Endothelial cell of umbilical vein (primary cell): Measurements from ENCODE around the gene MAST4.

ENCODE experiments used
- CTCF ChIP-seq, 2 donors: IDR thresholded peaks; 1 replicate in 1 of 2; 2 replicates in 1 of 2; pipeline ENCODE4 v1.5.1; 2011; ENCODE audit warnings: low read length in 2 of 2, mild to moderate bottlenecking in 2 of 2, moderate library complexity in 2 of 2, control low read depth in 1 of 2, inconsistent platforms in 1 of 2, low read depth in 1 of 2; ENCODE audit not compliant: insufficient read depth in 1 of 2; ENCODE audit errors: extremely low read depth in 1 of 2
- EZH2 ChIP-seq: IDR thresholded peaks from 2 replicates; pipeline ENCODE4 v1.6.1; 2012; ENCODE audit warnings: borderline replicate concordance, low read depth, mild to moderate bottlenecking, moderate library complexity, low read length, inconsistent platforms; ENCODE audit not compliant: severe bottlenecking
- POLR2A ChIP-seq: IDR thresholded peaks from 2 replicates; pipeline ENCODE4 v1.6.1; 2012; ENCODE audit warnings: low read depth, mild to moderate bottlenecking, control low read depth, low read length
- POLR2AphosphoS5 ChIP-seq: IDR thresholded peaks from 2 replicates; pipeline ENCODE4 v1.6.1; 2012; ENCODE audit warnings: low read depth, mild to moderate bottlenecking, control low read depth, low read length, moderate library complexity; ENCODE audit not compliant: insufficient read depth

GRCh38 chr5:66828046-66828547 is 231.9 kb downstream of the MAST4 start:
- TF ChIP-seq EZH2 (no peak), CTCF (IDR thresholded peaks at IDR 0.05; ENCODE audit: extremely low read depth in 1 of 2, insufficient read depth in 1 of 2, low read depth in 1 of 2, low read length in 2 of 2) (no peak), POLR2A (no peak), POLR2AphosphoS5 (no peak)
